ENCODE data around the gene AMACR.

AMACR gene

DNA sequence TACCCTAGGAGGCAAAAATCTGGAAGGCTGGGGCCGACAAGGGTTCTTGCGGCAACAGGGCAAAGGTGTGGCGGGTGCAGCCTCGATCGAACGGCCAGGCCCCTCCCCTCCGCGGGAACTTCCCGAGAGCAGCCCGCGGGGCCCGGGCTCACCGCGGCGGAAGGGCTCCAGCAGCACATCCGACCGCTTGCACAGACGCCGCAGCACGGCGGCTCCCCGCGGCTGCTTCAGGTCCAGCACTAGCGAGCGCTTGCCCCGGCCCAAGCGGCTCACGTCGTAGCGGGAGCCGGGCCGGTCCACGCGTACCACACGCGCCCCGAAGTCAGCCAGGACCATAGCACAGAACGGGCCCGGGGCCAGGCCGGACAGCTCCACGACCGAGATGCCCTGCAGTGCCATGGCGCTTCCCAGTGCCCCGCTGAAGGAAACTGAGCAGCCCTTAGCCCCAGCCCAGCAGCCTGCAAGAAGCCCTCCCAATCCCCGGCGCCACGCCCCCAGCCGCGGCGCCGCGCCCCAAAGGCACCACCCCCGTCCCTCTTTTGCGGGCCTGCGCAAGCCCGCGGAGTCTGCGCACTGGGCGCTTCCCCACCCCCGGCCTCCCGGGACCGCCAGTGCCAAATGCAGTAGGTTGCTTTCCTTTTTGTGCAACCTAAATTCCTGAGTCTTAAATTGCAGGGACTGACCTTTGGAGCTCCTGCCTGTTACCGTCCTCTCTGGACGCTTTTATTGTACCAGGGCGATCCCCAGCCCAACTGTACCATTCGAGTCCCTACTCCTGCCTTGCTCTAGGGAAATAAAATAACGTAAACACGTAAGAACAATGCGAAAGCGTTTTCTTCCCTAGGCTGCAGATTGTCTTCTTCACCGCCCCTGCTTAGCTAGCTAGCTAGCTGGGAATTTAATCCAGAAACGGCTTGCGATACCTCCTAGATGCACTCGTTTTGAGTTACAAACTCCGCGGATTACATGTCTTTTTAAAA lies at the start of gene AMACR:
Gene AMACR, minus strand, starts transcription at position 430 of the 980 bp plus-strand sequence. Its CDS starts 31 bp downstream, at position 399.
- peak; percentile 93 for DNase-seq (ENCODE audit: low spot score)

DNA sequence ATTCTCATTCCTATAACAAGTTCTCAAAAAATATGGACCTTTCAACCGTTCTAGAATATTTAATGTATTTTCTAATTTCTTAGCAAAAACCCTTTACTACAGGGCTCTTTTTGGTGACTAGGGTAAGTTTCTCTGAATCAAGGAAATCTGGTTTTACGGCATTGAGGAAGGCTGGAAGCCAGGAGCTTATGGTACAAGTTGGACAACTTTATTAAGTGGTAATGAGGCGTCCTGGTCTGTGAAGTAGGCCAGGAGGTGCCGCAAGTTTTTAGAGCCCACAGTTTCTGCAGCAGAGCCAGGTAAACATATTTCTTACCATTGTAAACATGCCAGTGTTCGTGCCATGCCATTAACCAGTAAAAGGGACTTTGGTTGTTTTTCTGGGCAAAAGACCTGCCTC lies 49.7 kb upstream of the AMACR start:
- DNase-seq (ENCODE audit: low spot score) = no peak

DNA sequence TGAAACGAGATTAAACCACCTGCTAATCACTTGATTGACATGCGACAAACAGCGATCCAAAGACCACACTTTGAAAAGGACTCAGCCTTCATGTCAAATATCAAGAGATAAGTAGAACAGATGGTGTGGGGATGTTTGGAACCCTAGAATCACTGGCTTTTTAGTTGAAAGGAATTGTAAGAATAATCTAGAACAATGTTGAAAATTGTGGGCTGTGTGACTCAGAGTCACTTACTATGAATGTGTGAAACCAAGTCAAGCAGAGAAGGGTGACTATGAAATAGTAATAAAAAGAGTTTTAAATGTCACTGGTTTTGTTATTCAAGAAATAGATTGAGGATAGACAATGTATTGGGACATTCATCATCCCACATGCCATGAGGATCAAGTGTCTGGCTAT lies 49.3 kb upstream of the AMACR start:
- no peak for DNase-seq (ENCODE audit: low spot score)

DNA sequence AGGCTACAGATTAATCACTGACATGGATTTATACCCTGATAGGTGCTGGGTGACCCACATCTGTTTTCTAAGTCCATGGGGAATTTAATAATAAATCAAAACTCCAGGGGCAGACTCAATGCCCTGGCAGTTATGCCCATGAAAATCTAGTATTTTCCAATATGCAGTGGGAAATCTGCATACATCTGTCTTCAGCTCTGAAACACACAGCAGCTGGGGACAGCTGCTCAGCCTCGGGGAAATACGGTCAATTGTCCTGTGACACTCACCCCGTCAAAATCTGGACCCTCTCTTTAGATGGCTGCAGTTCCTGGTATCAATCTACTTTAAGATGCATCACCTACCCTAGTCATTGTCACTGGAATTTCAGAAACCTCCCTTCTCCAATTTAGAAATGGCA lies 47.8 kb upstream of the AMACR start:
- DNase-seq (ENCODE audit: low spot score) = no peak

DNA sequence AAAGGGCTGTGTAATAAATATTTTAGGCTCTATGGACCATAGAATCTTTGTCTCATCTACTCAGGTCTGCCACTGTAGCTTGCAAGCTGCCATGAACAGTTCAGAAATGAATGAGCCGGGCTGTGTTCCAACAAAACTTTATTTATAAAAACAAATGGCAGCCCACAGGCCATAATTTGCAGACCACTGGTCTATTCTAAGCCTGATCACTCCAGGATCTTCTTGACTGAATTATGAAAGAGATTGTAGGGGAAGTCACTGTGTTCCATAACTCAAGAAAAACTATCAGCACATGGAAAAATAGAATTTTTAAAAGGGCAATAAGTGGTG lies 46.5 kb upstream of the AMACR start:
- no peak for DNase-seq (ENCODE audit: low spot score)

DNA sequence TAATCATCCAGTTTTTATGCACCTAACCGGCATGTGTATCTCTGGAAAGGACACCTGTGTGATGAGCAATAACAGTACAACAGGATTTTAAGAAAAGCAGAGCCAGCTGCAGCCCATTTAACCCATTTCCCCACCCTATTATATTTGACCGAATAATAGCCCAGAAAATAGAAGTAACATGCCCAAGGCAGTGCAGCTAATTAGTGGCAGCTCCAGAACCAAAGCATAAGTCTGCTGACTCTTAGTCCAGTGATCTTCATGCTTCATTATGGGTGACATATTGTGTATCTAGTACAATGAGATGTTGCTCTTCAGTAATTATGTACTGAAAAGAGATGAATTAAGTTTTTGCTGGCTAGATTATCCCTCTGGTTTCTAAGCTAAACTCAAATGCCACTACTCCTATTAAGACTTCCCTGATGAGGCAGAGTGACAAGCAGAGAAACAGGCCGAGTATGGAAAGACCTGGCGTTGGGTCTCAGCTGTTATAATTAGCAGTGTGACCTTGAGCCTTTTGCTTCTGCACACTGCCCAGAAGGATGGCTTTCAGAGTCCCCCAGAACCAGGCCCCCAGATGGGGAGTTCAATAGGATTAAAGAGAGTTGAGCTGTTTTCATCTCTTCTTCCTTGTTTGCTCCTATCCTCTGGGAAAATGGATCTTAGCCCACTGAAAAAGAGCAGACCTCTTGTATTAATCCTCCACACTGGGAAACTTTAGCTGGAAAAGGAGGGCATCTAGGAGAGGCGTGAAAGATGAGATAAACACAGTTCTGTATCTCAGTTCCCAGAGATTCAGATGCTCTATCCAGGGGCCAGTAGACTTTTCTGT lies 45.9 kb upstream of the AMACR start:
- no peak for DNase-seq (ENCODE audit: low spot score)

DNA sequence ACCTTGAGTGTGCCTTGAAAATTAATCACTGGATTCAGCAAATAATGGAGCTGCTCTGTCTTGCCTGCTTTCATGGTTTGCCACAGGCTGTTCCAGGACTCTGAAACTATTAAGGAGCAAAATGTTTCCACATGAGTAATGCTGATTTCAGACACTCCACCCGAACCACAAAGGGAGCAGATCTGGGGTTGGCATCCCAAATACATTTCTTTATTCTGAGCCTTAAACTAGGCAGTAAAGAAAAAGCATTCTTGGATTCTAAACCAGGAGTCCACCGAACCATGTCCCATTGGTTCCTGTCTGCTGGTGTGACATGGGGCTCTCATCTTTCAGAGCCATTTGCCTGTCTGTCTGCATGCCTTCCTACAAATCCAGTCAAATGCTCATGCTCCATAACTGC lies 45.3 kb upstream of the AMACR start:
- no peak for DNase-seq (ENCODE audit: low spot score)

DNA sequence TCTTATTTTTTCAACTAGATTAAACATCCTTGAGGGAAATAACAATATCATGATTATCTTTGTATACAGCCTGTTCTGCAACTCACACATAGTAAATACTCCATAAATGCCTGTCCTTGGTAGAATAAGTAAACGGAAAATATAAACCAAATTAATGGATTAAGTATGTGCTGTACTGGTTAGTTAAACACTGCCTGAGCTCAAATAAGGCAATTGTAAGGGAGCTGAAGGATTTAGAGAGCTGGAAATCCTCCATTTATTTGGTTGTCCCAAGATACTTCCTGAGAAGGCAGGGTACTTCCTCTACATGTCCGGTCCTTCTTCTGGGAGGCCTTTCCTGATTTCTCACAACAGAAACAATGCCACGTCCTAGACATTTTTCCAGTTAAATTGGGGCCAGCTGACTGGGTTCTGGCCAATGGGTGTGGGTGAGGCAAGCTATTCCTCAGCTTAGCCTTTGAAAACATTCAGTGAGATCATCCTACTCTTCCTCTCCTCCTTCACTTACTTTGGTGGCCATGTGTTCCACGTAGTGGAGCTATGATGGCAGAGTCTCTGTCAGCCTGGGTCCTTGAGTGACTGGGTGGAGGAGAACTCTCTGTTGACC lies 43.6 kb upstream of the AMACR start:
- no peak for DNase-seq (ENCODE audit: low spot score)

DNA sequence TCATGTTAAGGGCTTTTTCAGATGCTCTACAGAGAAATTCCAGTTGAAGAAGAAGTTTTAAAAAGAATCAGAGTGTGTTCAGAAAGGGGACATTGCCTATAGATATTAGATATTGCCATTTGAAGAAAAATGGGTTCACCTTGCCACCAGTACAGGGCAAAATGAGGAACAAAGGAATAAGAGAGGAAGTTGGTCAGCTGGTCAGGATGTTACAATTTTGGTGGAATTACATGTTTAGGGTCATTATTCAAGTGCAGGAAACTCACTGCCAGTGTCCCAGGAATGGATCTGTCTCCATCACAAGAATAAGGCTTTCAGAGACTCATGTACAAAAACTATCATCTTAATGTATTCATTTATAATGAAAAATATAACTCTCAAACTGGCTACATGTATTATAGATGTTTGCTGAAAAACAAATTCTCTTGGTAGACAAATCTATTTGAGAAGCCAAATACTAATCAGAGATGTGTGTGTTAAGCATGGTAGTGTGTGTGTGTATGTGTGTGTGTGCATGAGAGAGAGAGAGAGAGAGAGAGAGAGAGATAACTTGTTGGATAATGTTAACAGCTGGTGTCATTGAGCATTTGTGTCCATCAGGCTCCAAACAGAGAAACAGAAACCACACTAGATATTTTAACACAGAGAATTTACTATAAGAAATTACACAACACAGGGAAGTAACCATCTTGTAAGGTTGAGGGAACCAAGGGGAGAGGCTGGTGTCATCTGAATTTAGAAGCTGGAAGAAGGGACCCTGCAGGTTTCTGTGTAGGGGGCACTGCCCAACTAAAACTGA lies 40.1 kb upstream of the AMACR start:
- no peak for DNase-seq (ENCODE audit: low spot score)

DNA sequence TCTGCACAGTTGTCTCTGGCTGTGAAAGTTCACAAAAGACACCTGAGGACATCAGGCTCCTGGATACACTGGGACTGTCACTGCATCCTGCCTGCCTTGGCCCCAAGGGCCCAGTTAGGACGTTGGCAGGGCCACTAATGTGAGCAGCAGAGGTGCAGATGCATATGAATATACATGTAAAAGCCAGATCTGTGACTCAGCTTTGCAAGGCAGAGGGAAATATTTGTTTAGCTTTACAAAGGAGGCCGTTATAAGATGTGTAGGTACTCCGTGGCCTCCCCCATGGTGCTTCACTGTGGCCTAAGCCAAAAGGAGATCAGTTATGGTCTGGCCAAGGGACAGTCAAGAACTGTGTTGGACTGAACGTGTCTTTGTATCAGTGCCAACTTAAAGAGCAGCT lies 39.3 kb upstream of the AMACR start:
- DNase-seq (ENCODE audit: low spot score) = no peak

DNA sequence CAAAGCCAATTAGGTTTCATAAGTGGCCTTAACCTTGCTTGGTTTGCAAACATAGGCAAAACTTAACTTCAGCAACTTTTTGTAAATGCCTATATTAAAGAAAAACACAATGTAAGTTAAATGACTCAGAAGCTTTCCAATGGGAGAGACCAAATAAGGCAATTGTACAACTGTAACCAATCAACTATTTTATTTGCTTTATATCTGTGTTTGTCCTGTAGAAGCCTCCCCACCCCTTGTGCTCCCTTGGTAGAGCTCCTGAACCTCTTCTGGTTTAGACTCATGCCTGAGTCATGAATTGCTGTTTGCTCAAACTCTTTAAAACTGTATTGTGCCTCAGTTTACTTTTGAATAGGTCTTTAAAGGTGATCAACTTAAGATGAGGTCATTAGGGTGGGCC lies 38.1 kb upstream of the AMACR start:
- DNase-seq (ENCODE audit: low spot score) = no peak

DNA sequence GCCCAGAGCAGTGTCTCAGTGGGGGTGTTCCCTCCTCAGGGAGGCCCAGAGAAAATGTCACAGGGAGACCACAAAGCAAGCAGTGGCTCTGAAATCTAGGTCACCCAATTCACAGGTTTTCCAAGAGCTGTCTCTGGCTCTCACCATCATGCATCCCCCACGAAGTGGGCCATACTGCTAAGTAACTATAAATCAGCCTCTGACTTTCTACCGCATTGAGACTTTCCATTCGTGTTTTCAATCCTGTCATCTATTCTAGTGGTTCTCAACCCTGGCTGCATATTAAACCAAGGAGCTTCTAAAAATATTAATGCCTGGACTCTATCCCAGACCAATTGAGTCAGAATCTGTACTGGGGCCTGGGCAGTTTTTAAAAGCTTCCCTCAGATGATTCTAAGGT lies 37.2 kb upstream of the AMACR start:
- DNase-seq (ENCODE audit: low spot score) = no peak

DNA sequence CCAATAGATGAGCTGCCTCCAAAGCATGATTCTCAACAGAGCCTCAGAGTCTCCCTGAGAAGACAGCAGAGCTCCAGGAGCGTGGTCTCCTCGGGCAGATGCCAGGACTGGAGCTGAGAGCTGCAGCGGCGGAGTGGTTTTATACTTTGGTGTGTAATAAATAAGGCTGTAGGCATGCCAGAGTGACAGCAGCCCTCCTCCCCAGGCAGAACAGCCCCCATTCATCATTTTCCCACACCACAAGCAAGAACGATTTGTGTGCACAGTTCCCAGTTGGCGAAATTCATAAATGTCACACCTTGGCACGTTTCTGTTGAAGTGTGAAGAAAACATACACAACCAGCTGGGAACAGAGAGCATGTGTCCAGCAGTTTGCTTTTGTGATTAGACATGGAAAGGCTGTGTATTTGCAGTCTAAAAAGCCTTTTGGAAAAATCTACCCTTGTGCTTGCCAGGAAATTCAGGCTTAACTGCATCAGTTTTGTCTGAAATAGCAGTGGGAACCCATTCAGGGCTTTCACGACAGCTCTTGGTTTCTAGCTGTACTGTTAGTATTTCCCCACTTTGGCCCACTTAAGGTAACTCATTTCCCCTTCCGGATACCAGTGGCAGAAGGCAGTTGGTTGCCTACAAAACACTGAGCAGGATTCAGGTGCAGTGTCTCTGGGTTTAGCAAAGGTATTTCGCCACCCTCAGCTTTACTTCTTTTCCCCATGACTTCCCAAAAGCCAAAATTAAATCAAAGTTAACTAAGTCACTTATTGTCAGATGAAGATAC lies 35.4 kb upstream of the AMACR start, which contains the start of gene C1QTNF3:
Gene C1QTNF3, minus strand, starts transcription at position 115 of the 778 bp plus-strand sequence. Its CDS starts 88 bp downstream, at position 27.
- DNase-seq (ENCODE audit: low spot score) = no peak

DNA sequence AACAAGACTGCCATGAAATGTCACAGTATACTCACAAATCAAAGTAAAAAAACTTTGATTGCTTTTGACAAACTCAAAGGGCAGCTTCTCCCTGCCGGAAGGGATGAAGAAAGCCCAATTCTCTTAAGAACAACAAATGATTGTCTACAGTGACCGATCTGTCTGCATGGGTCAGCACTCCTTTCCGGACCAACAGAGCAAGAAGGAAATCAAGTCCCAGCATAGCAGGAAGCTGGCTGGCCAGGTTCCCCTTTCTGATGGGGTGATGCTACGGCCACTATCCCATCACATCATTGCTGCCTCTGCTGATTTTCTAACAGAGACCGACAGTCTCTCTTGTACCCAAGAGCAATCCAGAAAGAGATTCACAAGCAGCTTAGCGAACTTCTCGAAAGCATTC lies 34.5 kb upstream of the AMACR start:
- DNase-seq (ENCODE audit: low spot score) = no peak

DNA sequence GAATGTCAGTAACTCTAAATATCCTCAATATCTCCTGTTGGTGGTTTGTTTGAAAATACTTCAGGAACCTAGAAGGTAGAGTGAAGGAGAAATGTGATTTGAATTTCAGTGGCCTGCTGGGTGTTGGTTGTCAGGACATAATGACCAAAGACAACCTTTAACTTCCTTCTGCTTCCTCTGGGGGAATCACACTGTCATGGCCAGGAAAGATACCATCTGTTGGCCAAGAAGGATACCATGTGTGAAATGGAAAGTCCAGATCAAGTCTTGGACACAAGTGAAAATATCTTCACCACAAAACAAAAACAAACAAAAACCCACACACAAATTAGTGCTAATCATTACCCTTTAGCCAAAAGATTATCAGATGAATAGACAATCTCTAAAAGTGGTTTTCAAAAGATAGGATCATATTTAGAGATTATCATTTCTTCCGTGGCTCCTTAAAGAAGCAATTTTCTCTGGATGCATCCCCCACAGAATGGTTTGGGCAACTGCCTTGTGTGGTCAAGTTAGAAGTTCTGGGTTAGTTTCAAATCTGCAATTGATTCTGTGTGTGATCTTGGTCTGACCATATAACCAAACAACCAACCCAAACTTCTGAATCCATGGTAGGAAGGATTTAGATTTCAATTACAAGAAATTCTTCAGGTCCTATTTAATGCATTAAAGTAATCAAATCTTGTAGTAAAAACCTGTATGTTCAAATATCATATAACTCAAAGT lies 33.6 kb upstream of the AMACR start:
- DNase-seq (ENCODE audit: low spot score) = no peak

DNA sequence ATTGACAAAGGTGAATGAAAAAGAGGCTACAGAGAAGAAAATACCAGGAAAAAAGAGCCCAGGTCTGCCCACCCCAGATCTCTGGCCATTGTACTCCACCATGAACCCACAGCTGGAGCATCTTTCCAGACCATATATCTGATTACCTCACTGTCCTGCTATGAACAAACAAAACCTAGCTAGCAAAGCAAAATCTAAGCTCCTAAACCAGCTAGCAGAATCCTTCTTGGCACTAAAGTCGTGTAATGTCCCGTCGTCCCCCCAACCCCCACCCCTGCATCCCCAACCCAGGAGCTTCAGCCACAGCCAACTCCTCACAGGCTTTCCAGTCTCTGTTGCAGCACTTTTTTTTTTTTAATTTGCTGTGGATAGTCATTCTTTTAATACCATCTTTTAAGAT lies 32.6 kb upstream of the AMACR start:
- DNase-seq (ENCODE audit: low spot score) = peak; percentile 41

DNA sequence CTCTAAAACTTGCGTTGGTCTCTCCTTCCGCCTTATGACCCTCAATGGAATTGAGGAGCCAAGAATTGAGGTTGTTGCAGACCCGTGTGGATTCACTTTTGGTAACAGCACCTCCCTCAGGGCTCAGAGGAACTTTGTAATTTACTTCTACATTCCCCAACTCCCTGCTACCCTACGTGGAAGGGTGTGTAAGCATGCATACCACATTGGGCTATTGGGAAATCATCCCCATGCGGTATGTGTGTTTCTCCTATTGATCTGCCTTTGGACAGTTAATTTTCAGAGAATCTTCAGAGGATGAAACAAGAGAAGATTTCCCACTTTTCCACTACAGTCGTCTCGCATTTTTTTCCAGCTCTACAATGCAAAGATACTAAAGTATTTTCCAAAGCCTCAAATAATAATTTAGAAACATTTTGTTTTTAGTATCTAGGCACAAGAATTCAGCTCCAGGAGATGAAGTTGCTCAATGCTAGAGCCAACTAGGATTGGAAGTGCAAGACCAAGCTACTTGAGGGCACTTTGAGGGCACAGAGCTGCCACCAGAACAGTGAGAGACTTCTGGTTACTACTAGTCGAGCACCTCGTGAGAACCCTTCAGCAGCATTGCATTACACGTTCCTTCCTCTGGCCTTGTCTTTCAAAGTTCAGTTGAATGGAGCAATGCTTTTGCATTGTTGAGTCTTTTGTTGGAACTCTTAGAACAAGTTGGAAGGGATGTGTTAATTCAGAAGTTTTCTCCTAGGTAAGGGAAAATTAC lies 31.7 kb upstream of the AMACR start:
- DNase-seq (ENCODE audit: low spot score) = peak; percentile 47

DNA sequence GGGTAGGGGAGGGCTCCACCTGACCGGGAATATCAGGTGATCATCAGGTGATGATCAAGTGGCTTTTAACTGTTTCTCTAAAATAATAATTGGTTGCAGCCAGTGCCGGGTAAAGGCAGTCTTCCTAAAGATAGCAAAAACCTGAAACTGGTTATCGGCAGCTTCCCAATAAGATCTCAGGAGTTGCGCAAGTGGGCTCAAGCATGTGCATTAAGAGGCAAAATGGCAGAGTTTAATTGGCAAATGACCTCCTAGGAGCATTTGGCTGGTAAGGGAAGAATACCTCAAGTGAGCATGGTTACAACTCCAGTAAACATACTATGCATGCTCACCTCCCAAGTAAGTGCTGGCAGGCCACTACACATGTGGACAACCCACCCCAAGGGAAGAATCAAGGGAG lies 31.0 kb upstream of the AMACR start:
- DNase-seq (ENCODE audit: low spot score) = no peak

DNA sequence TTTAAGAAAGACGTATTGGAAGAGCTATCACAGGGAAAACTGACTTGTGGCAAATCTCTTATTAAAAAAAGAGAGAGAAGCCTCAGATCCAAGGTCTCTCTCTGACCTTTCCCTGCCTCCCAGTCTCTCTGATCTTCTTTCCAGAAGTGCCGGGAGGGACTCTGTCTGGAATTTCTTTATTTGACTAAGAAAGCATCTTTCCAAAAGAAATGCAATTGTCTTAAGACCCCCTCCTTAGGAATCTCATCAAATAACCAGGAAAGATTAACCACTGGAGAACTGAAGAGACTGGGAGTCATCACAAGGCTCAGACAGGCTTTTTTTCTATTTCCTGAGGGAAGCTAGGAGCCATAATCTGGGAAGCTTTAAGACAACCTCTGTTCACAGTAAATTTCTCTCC lies 30.5 kb upstream of the AMACR start:
- no peak for DNase-seq (ENCODE audit: low spot score)

DNA sequence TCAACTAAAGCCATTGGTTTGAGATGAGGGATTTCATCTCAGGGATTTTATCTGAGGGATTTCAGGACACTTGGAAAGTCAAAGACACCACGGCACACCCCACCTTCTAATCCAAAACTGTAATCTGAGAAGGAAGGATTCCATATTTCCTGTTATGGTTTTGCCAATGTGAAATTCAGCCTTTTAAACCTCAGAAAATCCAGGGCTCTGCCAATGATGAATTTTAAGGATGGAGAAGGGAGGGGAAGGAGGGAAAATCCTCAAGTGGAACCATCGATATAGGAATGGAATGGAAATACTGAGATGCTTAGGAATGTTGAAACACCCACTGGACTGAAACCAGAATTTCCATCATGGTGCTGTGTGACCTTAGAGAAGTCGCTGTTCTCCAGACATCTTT lies 29.9 kb upstream of the AMACR start:
- no peak for DNase-seq (ENCODE audit: low spot score)
